GM23248 (cell line): ENCODE measurements around the gene PIGM. TPM values are rescaled to one million over a fixed set of nuclear protein-coding genes. Genes with fewer than 3 reads are reported as not detected.

Source experiments
- DNase-seq: peaks from one replicate; pipeline ENCODE4 v3.0.0-alpha.2; 2015
- H2AFZ ChIP-seq: fragments of 200-600 bp; sonication (generic); 2 replicates; pipeline ENCODE4 v1.6.1; 2016; ENCODE audit warnings: antibody characterized with exemption
- H3F3A ChIP-seq: fragments of 200-600 bp; sonication (generic); 2 replicates; pipeline ENCODE4 v1.6.1; 2016; ENCODE audit warnings: mild to moderate bottlenecking, antibody characterized with exemption, mixed run types; ENCODE audit not compliant: insufficient read depth
- H3K27ac ChIP-seq: fragments of 200-600 bp; sonication (generic); 2 replicates; pipeline ENCODE4 v1.5.1; 2016; ENCODE audit warnings: mild to moderate bottlenecking
- H3K27me3 ChIP-seq: fragments of 200-600 bp; sonication (generic); replicated peaks from 2 replicates; pipeline ENCODE4 v1.6.1; 2016; ENCODE audit warnings: mild to moderate bottlenecking; ENCODE audit not compliant: insufficient read depth
- H3K36me3 ChIP-seq: fragments of 200-600 bp; sonication (generic); 2 replicates; pipeline ENCODE4 v1.6.1; 2016; ENCODE audit warnings: low read depth, mild to moderate bottlenecking
- H3K4me1 ChIP-seq: fragments of 200-600 bp; sonication (generic); 2 replicates; pipeline ENCODE4 v1.6.1; 2016; ENCODE audit warnings: mild to moderate bottlenecking; ENCODE audit not compliant: insufficient read depth
- H3K4me2 ChIP-seq: fragments of 200-600 bp; sonication (generic); one replicate; pipeline ENCODE4 v1.6.1; 2016; ENCODE audit warnings: mild to moderate bottlenecking; ENCODE audit not compliant: unreplicated experiment
- H3K4me3 ChIP-seq: fragments of 200-600 bp; sonication (generic); 2 replicates; pipeline ENCODE4 v1.5.1; 2016; ENCODE audit warnings: mild to moderate bottlenecking
- H3K79me2 ChIP-seq: fragments of 200-600 bp; sonication (generic); 2 replicates; pipeline ENCODE4 v1.6.1; 2016; ENCODE audit warnings: mild to moderate bottlenecking; ENCODE audit not compliant: insufficient read depth
- H3K9ac ChIP-seq: fragments of 200-600 bp; sonication (generic); 2 replicates; pipeline ENCODE4 v1.6.1; 2016; ENCODE audit warnings: mild to moderate bottlenecking
- H3K9me2 ChIP-seq: fragments of 200-600 bp; sonication (generic); 2 replicates; pipeline ENCODE4 v1.6.1; 2016; ENCODE audit warnings: mixed run types, mild to moderate bottlenecking, moderate library complexity; ENCODE audit not compliant: insufficient read depth
- H3K9me3 ChIP-seq: fragments of 200-600 bp; sonication (generic); one replicate; pipeline ENCODE4 v1.6.1; 2017; ENCODE audit warnings: low read depth
- H4K20me1 ChIP-seq: fragments of 200-600 bp; sonication (generic); 2 replicates; pipeline ENCODE4 v1.6.0; 2016; ENCODE audit not compliant: insufficient read depth
- EZH2 ChIP-seq: fragments of 200-600 bp; sonication (generic); IDR thresholded peaks from 2 replicates; pipeline ENCODE4 v1.6.1; 2018; ENCODE audit warnings: antibody characterized with exemption, mild to moderate bottlenecking; ENCODE audit not compliant: insufficient read depth, poor library complexity, severe bottlenecking
- EZH2phosphoT487 ChIP-seq: fragments of 200-600 bp; sonication (generic); IDR thresholded peaks from 2 replicates; pipeline ENCODE4 v1.6.1; 2018; ENCODE audit warnings: antibody characterized with exemption, moderate library complexity, mild to moderate bottlenecking, low read depth; ENCODE audit not compliant: insufficient read depth
- WGBS, 2 experiments: methylation state at CpG; one replicate each; pipeline ENCODE4 v1.1.6; 2015 to 2017; ENCODE audit warnings: low lambda C conversion rate in 2 of 2, low coverage in 1 of 2; ENCODE audit errors: missing lambda C conversion rate in 2 of 2; 5-methylcytosine and 5-hydroxymethylcytosine counted together
- in situ Hi-C: fragments of 300-500 bp; cut with MboI; formaldehyde crosslinking; loops from 2 replicates; pipeline ENCODE4 v1.15.0; 2020
- polyA plus RNA-seq: library from polyadenylated mRNA; unstranded; fragments of >200 nt; fragmentation: Nextera tagmentation; extraction: Ambion mirVana; gene quantifications from 2 replicates; pipeline ENCODE4 v1.2.1, GENCODE V29; 2016
- total RNA-seq: library from RNA; depleted of rRNA; stranded (reverse); fragments of >200 nt; shearing (Covaris generic); gene quantifications from 2 replicates; pipeline ENCODE4 v1.2.3, GENCODE V29; 2014

The PIGM gene
- total and polyA plus RNA-seq, 2 experiments from 2014 or later, result 5.4 to 5.5 TPM

DNA sequence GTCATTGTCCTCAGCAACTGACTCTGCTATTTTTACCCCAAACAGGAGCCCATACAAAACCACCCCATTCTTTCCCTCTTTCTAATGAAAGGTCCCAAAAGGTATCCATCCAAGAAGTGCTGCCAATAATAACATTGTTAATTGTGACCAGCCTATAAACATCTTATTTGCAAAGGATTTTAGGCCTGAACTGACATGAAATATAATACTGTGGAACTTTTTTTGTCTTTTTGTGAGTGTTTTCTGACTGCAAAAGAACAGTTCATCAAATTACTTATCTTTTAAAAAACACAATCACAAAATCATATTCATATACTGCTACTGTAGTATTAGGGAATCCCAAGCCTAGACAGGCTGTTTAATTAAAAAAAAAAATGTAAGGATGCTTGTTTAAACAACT lies 3.4 kb downstream of the PIGM start:
- Histone ChIP-seq H3K27ac (no peak overlapping the region), H3K9me3 (no peaks in the 10 kb centered on the region), H3K27me3 (no peaks in the 10 kb centered on the region), H3K4me1 (peaks cover 4% of the 10 kb centered on the region; the same call in 1 of the 2 replicates), H3K4me2 (no peak overlapping the region), H3K79me2 (peaks cover 24% of the 10 kb centered on the region), H4K20me1 (no peaks in the 10 kb centered on the region), H3K36me3 (no peaks in the 10 kb centered on the region), H2AFZ (no peak overlapping the region), H3K9me2 (no peaks in the 10 kb centered on the region), H3K4me3 (no peak overlapping the region), H3F3A (no peaks in the 10 kb centered on the region), H3K9ac (no peak overlapping the region)
- in situ Hi-C loops, result no loop called here
- no peak for DNase-seq
- TF ChIP-seq EZH2, result no peak
- no peak for TF ChIP-seq EZH2phosphoT487

DNA sequence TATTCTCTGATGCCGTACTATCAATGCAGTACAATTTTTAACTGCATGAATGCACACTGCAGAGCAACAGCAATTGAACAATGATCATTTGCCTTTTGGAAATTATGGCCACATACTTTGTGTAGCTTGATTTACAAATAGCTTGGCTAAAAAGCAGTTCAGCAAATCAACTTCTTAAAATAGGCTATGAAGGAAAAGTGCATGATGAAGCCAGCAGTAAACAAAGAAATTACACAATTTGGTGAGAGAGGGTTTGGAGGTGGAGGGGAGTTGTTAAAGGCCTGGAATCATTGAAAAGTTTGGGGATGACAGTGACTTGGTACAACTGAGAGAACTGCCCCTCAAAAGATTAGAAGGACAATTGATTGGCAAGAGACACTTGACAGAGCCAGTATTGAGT lies 6.5 kb downstream of the PIGM start:
- Histone ChIP-seq H3K4me1 (peaks cover 5% of the 10 kb centered on the region; the same call in 1 of the 2 replicates), H3K79me2 (peaks cover 12% of the 10 kb centered on the region), H4K20me1 (no peaks in the 10 kb centered on the region), H3K4me2 (no peak overlapping the region), H3K9me3 (no peaks in the 10 kb centered on the region), H2AFZ (no peak overlapping the region), H3K4me3 (no peak overlapping the region), H3K36me3 (no peaks in the 10 kb centered on the region), H3K9me2 (no peaks in the 10 kb centered on the region), H3K27ac (no peak overlapping the region), H3F3A (no peaks in the 10 kb centered on the region), H3K9ac (no peak overlapping the region), H3K27me3 (no peaks in the 10 kb centered on the region)
- no peak for DNase-seq
- in situ Hi-C loops, result no loop called here
- TF ChIP-seq EZH2phosphoT487 (no peak), EZH2 (no peak)
- WGBS, 2 experiments, result 95 to 100% methylated on average over 1 of the region's 1 CpG

DNA sequence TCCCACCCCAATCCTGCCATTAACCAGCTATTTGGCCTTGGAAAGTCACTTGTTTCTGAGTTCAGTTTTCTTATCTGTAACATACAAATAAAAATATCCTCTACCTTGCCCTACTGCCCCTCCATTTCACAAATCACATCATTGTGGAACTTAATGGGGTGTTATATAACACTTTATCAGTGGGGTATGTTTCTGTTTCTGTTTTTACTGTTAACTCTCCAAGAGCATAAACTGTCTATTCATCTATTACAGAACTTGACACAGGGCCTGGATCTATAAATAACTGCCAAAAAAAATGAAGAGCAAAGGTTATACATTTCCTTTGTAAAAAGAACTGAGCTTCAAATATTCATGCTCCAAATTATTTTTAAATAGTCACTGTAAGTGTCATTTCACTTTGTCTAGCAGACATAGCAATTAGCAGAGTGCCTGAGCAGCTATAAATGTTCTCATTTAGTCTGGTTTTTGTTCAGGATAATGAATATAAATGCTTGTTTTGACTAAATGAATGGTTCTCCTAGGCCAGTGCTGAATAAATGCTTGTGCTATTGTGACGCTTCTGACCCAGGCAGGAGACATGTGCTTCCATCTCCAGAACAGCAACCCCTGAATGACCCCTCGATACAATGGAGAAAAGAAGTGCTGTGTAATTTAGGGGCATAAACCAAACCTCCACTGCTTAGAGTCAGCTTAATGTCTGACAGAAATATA lies 7.4 kb downstream of the PIGM start:
- H3K27ac ChIP-seq, result no peak overlapping the region
- peaks cover 3% of the 10 kb centered on the region; the same call in 1 of the 2 replicates for H3F3A ChIP-seq
- in situ Hi-C loops, result loop anchor here (25.0 kb wide), 1 partner anchor 862 kb away; the partner anchor contains the start of gene CADM3
- H3K36me3 ChIP-seq, result no peaks in the 10 kb centered on the region
- no peak overlapping the region for H3K4me3 ChIP-seq
- 28 to 37% methylated on average over 2 of the region's 2 CpGs for WGBS, 2 experiments
- H4K20me1 ChIP-seq, result no peaks in the 10 kb centered on the region
- H2AFZ ChIP-seq, result no peak overlapping the region
- H3K9me3 ChIP-seq, result no peaks in the 10 kb centered on the region
- H3K4me1 ChIP-seq, result peaks cover 10% of the 10 kb centered on the region
- no peaks in the 10 kb centered on the region for H3K27me3 ChIP-seq
- TF ChIP-seq EZH2, result no peak
- no peak for TF ChIP-seq EZH2phosphoT487
- no peaks in the 10 kb centered on the region for H3K9me2 ChIP-seq
- no peak overlapping the region for H3K9ac ChIP-seq
- no peak for DNase-seq
- H3K4me2 ChIP-seq, result no peak overlapping the region
- peaks cover 8% of the 10 kb centered on the region; the same call in 1 of the 2 replicates for H3K79me2 ChIP-seq

DNA sequence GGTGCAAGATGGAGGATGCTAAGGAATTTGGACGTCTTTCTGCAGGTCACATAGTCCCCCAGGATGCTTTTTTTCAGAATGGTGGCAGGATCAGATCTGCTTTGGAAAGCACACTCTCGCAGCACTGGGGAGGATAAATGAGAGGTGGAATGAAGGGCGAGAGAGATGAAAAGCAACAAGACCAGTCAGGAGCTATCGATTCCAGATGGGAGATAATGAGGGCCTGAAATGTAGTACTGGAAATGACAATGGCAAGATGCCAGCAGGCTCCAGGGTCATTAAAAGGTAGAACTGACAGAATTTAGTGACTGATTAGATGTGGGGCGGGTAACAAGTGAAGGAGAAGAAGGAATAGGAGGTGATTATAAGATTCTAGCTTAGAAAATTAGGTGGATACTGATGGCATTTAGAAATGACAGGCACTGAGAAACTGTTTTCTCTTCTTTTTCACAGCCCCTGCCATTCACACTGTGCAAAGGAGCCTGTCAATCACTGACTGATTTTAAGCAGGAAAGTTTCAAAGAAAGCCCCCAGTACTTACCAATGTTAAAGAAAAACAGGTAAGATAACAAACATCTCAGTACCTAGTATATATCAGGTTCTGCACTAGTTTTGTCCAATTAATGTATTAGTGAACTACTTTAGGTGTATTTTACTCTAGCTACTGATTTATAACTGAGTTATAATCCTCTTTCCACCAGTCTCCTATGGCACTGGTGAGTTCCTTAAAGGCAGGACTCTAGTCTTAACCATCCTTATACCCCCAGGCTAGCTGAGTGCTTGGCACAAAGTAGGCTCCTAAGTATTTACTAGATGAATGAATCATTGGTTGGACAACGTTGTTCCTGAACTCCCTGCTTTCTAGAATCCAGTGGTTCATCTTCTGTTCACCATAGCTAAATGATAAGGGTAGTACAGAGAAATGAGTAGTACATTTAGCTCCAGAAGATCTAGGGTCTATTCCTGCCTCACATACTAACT lies 9.2 kb downstream of the PIGM start:
- Histone ChIP-seq H3K9me3 (no peaks in the 10 kb centered on the region), H3K9ac (no peak overlapping the region), H3K27me3 (no peaks in the 10 kb centered on the region), H3K79me2 (no peaks in the 10 kb centered on the region), H2AFZ (no peak overlapping the region), H3K4me3 (no peak overlapping the region), H3K4me2 (no peak overlapping the region), H3K9me2 (no peaks in the 10 kb centered on the region), H4K20me1 (no peaks in the 10 kb centered on the region), H3F3A (peaks cover 10% of the 10 kb centered on the region; the same call in 1 of the 2 replicates), H3K36me3 (no peaks in the 10 kb centered on the region), H3K27ac (no peak overlapping the region), H3K4me1 (peaks cover 19% of the 10 kb centered on the region)
- TF ChIP-seq EZH2 (no peak), EZH2phosphoT487 (no peak)
- in situ Hi-C loops, result loop anchor here (25.0 kb wide), 1 partner anchor 860 kb away; the partner anchor contains the start of gene CADM3
- peak; percentile 51 for DNase-seq
- 21 to 26% methylated on average over 6 of the region's 6 CpGs for WGBS, 2 experiments
